ENCODE data around the gene EMC9. TPM values are rescaled to one million over a fixed set of nuclear protein-coding genes. Genes with fewer than 3 reads are reported as not detected.

EMC9 gene
- total and polyA plus RNA-seq, 4 donors, result 8.6 to 17.8 (median 13.4) TPM

DNA sequence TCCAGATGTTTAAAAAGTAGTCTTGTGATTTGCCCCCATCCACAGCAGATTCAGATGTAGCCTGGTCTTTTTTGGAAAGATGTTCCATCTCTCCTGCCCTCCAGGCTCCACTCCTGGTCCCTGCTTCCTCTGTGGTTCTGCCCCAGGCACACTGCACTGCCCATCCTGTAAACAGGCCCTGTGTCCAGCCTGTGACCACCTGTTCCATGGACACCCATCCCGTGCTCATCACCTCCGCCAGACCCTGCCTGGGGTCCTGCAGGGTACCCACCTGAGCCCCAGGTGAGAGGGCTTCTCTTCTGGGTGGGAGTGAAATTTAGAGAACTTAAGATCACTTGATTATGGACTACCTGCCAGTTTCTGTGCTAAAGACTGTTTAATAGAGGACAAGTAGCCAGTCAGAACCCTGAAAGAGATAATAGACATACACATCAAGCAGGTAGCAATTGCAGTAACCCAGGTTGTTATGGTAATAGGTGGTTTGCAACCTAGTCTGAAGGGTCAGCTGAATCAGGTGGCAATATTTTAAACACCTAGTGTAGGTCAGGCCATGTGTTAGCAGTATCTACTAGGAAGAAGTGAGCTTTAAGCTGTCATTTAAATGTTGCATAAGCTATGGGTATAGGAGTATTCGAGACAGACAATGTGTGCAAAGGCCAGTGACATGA lies 8.0 kb upstream of the EMC9 start (continued):
- TF ChIP-seq, protein P1, sequence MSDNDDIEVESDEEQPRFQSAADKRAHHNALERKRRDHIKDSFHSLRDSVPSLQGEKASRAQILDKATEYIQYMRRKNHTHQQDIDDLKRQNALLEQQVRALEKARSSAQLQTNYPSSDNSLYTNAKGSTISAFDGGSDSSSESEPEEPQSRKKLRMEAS (IDR thresholded peaks at IDR 0.05), result no peak
- TF ChIP-seq, protein P2, sequence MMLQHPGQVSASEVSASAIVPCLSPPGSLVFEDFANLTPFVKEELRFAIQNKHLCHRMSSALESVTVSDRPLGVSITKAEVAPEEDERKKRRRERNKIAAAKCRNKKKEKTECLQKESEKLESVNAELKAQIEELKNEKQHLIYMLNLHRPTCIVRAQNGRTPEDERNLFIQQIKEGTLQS (IDR thresholded peaks at IDR 0.05), result no peak
- TF ChIP-seq SP1 (IDR thresholded peaks at IDR 0.05) (no peak), FOXA1 (IDR thresholded peaks at IDR 0.05) (no peak), FOXA2 (IDR thresholded peaks at IDR 0.05) (no peak), HNF4G (IDR thresholded peaks at IDR 0.05) (no peak)

DNA sequence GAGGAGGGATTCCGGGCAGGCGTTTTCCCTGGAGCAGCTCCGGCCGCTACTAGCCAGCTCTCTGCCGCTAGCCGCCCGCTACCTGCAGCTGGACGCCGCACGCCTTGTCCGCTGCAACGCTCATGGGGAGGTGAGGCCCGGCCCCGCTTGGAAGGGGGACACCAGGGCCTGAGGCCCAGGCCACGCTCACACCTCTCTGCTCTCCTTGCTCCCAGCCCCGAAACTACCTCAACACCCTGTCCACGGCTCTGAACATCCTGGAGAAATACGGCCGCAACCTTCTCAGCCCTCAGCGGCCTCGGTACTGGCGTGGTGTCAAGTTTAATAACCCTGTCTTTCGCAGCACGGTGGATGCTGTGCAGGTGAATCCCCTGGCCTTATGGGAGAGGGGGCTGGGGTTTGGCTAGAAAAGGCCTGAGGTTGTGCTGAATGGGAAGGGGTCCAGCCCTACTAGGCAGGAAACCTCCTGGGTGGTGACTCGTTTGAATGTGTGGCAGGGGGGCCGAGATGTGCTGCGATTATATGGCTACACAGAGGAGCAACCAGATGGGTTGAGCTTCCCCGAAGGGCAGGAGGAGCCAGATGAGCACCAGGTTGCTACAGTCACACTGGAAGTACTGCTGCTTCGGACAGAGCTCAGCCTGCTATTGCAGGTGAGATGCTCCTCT lies 6.5 kb upstream of the EMC9 start:
- WGBS, result 6% methylated on average over 29 of the region's 29 CpGs

DNA sequence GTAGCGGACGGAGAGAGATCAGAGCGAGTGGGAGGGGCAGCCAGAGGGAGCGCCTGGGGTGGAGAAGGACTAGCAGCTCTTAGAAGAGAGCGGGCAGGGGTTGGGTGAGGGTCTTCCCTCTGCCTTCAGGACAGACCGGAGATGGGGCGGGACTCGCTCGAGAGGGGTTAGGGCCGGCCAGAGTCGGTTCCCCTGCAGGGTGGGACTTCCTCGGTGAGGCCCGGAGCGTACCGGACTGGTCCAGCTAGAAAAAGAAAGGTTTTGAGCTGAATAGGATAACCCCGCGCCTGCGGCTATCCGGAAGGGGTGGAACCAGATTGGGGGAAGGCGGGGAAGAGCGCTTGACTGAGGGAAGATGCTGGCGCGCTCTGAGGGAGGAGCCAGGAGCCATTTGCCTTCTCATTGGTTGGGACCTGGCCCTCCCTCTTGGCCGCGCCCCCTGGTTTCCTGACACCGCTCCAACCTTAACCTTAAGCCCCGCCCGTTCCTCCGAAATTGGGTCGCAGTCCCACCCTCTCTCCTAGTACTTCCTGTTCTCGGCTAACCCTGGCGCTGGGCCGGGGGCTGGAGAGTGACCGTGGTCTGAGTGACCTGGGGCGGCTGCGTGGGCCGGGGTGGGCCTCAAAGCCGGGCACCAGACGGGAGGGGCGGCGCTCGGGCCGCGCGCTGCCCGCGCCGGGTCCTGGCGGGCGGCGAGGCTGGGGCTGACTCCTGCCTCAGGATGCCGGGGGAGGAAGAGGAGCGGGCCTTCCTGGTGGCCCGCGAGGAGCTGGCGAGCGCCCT lies 5.8 kb upstream of the EMC9 start, which contains the start of gene RNF31:
Gene RNF31, plus strand, starts transcription at position 521 of the 783 bp plus-strand sequence. Its CDS starts 201 bp downstream, at position 722.
- Histone ChIP-seq H3K27me3 (ENCODE audit: control insufficient read depth in 4 of 4, insufficient read depth in 4 of 4, low read length in 3 of 4) (no peaks in the 10 kb centered on the region), H3K36me3 (ENCODE audit: control insufficient read depth in 4 of 4, insufficient read depth in 3 of 4, low read depth in 1 of 4, low read length in 3 of 4) (peaks cover 5 to 39% (median 34%) of the 10 kb centered on the region in 4 donors), H3K4me1 (ENCODE audit: control insufficient read depth in 4 of 4, insufficient read depth in 4 of 4, low read length in 3 of 4) (peaks cover 3 to 37% (median 22%) of the 10 kb centered on the region in 4 donors), H3K9me3 (ENCODE audit: control insufficient read depth in 4 of 4, low read length in 3 of 4) (no peaks in the 10 kb centered on the region), H3K27ac (ENCODE audit: low read depth in 1 of 2, low read length in 2 of 2) (peak within 1 kb of the TSS; percentile 89 to 91), H3K9ac (ENCODE audit: low read depth in 1 of 2, low read length in 2 of 2) (peak within 1 kb of the TSS; percentile 57 to 79), H3K4me3 (ENCODE audit: low read depth in 1 of 3, low read length in 3 of 3) (peak within 1 kb of the TSS; percentile 87 to 97 (median 93))
- peak; percentile 96 for DNase-seq (ENCODE audit: low spot score)
- under 1% methylated on average over 57 of the region's 57 CpGs for WGBS
- TF ChIP-seq HNF4A (conservative IDR thresholded peaks at IDR 0.05) (peak in 1 of 2 donors; percentile 35), FOXA2 (IDR thresholded peaks at IDR 0.05) (no peak), RXRA (IDR thresholded peaks at IDR 0.05) (peak; percentile 57 to 58)
- TF ChIP-seq, protein P3, sequence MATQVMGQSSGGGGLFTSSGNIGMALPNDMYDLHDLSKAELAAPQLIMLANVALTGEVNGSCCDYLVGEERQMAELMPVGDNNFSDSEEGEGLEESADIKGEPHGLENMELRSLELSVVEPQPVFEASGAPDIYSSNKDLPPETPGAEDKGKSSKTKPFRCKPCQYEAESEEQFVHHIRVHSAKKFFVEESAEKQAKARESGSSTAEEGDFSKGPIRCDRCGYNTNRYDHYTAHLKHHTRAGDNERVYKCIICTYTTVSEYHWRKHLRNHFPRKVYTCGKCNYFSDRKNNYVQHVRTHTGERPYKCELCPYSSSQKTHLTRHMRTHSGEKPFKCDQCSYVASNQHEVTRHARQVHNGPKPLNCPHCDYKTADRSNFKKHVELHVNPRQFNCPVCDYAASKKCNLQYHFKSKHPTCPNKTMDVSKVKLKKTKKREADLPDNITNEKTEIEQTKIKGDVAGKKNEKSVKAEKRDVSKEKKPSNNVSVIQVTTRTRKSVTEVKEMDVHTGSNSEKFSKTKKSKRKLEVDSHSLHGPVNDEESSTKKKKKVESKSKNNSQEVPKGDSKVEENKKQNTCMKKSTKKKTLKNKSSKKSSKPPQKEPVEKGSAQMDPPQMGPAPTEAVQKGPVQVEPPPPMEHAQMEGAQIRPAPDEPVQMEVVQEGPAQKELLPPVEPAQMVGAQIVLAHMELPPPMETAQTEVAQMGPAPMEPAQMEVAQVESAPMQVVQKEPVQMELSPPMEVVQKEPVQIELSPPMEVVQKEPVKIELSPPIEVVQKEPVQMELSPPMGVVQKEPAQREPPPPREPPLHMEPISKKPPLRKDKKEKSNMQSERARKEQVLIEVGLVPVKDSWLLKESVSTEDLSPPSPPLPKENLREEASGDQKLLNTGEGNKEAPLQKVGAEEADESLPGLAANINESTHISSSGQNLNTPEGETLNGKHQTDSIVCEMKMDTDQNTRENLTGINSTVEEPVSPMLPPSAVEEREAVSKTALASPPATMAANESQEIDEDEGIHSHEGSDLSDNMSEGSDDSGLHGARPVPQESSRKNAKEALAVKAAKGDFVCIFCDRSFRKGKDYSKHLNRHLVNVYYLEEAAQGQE (IDR thresholded peaks at IDR 0.05), result no peak
- TF ChIP-seq, protein P4, sequence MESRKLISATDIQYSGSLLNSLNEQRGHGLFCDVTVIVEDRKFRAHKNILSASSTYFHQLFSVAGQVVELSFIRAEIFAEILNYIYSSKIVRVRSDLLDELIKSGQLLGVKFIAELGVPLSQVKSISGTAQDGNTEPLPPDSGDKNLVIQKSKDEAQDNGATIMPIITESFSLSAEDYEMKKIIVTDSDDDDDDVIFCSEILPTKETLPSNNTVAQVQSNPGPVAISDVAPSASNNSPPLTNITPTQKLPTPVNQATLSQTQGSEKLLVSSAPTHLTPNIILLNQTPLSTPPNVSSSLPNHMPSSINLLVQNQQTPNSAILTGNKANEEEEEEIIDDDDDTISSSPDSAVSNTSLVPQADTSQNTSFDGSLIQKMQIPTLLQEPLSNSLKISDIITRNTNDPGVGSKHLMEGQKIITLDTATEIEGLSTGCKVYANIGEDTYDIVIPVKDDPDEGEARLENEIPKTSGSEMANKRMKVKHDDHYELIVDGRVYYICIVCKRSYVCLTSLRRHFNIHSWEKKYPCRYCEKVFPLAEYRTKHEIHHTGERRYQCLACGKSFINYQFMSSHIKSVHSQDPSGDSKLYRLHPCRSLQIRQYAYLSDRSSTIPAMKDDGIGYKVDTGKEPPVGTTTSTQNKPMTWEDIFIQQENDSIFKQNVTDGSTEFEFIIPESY (IDR thresholded peaks at IDR 0.05), result no peak
- TF ChIP-seq, protein P5, sequence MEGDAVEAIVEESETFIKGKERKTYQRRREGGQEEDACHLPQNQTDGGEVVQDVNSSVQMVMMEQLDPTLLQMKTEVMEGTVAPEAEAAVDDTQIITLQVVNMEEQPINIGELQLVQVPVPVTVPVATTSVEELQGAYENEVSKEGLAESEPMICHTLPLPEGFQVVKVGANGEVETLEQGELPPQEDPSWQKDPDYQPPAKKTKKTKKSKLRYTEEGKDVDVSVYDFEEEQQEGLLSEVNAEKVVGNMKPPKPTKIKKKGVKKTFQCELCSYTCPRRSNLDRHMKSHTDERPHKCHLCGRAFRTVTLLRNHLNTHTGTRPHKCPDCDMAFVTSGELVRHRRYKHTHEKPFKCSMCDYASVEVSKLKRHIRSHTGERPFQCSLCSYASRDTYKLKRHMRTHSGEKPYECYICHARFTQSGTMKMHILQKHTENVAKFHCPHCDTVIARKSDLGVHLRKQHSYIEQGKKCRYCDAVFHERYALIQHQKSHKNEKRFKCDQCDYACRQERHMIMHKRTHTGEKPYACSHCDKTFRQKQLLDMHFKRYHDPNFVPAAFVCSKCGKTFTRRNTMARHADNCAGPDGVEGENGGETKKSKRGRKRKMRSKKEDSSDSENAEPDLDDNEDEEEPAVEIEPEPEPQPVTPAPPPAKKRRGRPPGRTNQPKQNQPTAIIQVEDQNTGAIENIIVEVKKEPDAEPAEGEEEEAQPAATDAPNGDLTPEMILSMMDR (IDR thresholded peaks at IDR 0.05; ENCODE audit: low read depth, low read length, missing input control), result no peak

More for the DNA sequence above, 6.5 kb upstream of the EMC9 start:
- H3K36me3 ChIP-seq (ENCODE audit: control insufficient read depth in 4 of 4, insufficient read depth in 3 of 4, low read depth in 1 of 4, low read length in 3 of 4), result peaks cover 5 to 43% (median 34%) of the 10 kb centered on the region in 4 donors
- DNase-seq (ENCODE audit: low spot score), result no peak
- H3K27ac ChIP-seq (ENCODE audit: low read depth in 1 of 2, low read length in 2 of 2), result peak overlapping the region; percentile 89 to 91
- H3K9me3 ChIP-seq (ENCODE audit: control insufficient read depth in 4 of 4, low read length in 3 of 4), result no peaks in the 10 kb centered on the region
- H3K27me3 ChIP-seq (ENCODE audit: control insufficient read depth in 4 of 4, insufficient read depth in 4 of 4, low read length in 3 of 4), result no peaks in the 10 kb centered on the region
- peak overlapping the region; percentile 57 to 79 for H3K9ac ChIP-seq (ENCODE audit: low read depth in 1 of 2, low read length in 2 of 2)
- no peak for TF ChIP-seq YY1 (IDR thresholded peaks at IDR 0.05)
- no peak for TF ChIP-seq RXRA (IDR thresholded peaks at IDR 0.05)
- TF ChIP-seq, protein P3 (IDR thresholded peaks at IDR 0.05), result no peak
- TF ChIP-seq FOXA2 (IDR thresholded peaks at IDR 0.05), result no peak
- TF ChIP-seq RAD21 (IDR thresholded peaks at IDR 0.05), result no peak
- no peak for TF ChIP-seq JUND (IDR thresholded peaks at IDR 0.05)
- H3K4me3 ChIP-seq (ENCODE audit: low read depth in 1 of 3, low read length in 3 of 3), result peak overlapping the region; percentile 87 to 97 (median 93)
- H3K4me1 ChIP-seq (ENCODE audit: control insufficient read depth in 4 of 4, insufficient read depth in 4 of 4, low read length in 3 of 4), result peaks cover 3 to 35% (median 21%) of the 10 kb centered on the region in 4 donors

Measured in liver (tissue), 9 donors.